Dendritic cell treated with granulocyte-macrophage colony-stimulating factor and Interleukin-4, amounts not matched to agents 40 ng/mL and 50 ng/mL, for 4 days (primary cell): ENCODE measurements around the gene FBXL13.
"Not testable (repeated sequence)": the region's sequence is repeated elsewhere in the genome, so short reads cannot be mapped to it uniquely, and the experiment has no call there.

Experiments used
- H3K27ac Mint-ChIP-seq: one replicate; pipeline ENCODE4 v1.8.0; 2022; ENCODE audit warnings: mild to moderate bottlenecking, mixed read lengths
- H3K27me3 Mint-ChIP-seq: one replicate; pipeline ENCODE4 v1.8.0; 2022; ENCODE audit warnings: mild to moderate bottlenecking, mixed read lengths
- H3K36me3 Mint-ChIP-seq: one replicate; pipeline ENCODE4 v1.8.0; 2022; ENCODE audit warnings: low read depth, mixed read lengths
- H3K4me1 Mint-ChIP-seq: one replicate; pipeline ENCODE4 v1.8.0; 2022; ENCODE audit warnings: low read depth, mixed read lengths
- H3K4me3 Mint-ChIP-seq: one replicate; pipeline ENCODE4 v1.8.0; 2022; ENCODE audit warnings: mild to moderate bottlenecking, moderate library complexity, mixed read lengths
- H3K9me3 Mint-ChIP-seq: one replicate; pipeline ENCODE4 v1.8.0; 2022; ENCODE audit warnings: mixed read lengths
- intact Hi-C: fragments of 100-400 bp; cut with micrococcal nuclease; formaldehyde crosslinking; loops from one replicate; pipeline ENCODE4 v1.15.0; 2022

FBXL13 gene

DNA sequence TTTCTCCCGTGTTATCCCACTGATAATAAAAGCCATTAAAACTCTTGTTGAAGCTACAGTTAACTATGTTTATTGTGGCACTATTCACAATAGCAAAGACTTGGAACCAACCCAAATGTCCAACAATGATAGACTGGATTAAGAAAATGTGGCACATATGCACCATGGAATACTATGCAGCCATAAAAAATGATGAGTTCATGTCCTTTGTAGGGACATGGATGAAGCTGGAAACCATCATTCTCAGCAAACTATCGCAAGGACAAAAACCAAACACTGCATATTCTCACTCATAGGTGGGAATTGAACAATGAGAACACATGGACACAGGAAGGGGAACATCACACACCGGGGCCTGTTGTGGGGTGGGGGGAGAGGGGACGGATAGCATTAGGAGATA, 97.0 kb downstream of the FBXL13 start:
- H3K9me3 Mint-ChIP-seq, H3K36me3 Mint-ChIP-seq, H3K27ac Mint-ChIP-seq, H3K27me3 Mint-ChIP-seq, H3K4me1 Mint-ChIP-seq, intact Hi-C loops, H3K4me3 Mint-ChIP-seq: not testable (repeated sequence)

DNA sequence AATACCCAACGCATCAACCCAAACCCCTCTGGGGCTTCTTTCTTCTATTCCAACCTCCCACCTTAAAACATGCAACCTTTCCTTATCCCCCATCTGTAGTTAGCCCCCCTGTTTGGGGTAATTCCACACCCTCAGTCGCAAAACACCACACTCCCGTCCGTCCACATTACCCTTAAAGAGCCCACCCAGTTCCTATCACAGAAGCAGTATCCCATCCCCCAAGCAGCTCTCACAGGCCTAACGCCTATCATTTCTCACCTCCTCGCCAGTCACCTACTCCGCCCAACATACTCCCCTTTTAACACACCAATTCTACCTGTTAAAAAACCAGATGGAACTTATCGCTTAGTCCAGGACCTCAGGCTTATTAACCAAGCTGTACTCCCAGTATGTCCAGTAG, 98.1 kb downstream of the FBXL13 start:
- Mint-ChIP-seq H3K9me3 (no peaks in the 10 kb centered on the region), H3K27me3 (no peaks in the 10 kb centered on the region), H3K4me3 (no peak overlapping the region), H3K36me3 (no peaks in the 10 kb centered on the region), H3K27ac (no peak overlapping the region), H3K4me1 (no peaks in the 10 kb centered on the region)
- intact Hi-C loops = no loop called here

DNA sequence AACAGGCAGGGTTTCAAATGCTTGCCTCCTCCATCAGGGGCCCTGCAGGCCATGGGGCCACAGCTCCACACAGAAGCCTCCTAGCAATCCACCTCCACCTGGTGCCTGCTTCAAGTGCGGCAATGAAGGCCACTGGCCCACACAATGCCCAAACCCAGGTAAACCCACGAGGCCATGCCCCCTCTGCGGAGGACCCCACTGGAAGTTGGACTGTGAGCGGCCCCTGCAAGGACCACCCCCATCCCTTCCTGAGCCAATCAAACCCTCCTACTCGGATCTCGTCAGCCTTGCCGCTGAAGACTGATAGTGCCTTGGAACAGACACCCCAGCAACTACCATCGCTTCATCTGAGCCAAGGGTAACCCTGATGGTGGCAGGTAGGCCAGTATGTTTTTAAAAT, 98.7 kb downstream of the FBXL13 start:
- no peaks in the 10 kb centered on the region for H3K4me1 Mint-ChIP-seq
- H3K27me3 Mint-ChIP-seq = no peaks in the 10 kb centered on the region
- H3K4me3 Mint-ChIP-seq = no peak overlapping the region
- no peak overlapping the region for H3K27ac Mint-ChIP-seq
- intact Hi-C loops = no loop called here
- no peaks in the 10 kb centered on the region for H3K36me3 Mint-ChIP-seq
- H3K9me3 Mint-ChIP-seq = no peaks in the 10 kb centered on the region

DNA sequence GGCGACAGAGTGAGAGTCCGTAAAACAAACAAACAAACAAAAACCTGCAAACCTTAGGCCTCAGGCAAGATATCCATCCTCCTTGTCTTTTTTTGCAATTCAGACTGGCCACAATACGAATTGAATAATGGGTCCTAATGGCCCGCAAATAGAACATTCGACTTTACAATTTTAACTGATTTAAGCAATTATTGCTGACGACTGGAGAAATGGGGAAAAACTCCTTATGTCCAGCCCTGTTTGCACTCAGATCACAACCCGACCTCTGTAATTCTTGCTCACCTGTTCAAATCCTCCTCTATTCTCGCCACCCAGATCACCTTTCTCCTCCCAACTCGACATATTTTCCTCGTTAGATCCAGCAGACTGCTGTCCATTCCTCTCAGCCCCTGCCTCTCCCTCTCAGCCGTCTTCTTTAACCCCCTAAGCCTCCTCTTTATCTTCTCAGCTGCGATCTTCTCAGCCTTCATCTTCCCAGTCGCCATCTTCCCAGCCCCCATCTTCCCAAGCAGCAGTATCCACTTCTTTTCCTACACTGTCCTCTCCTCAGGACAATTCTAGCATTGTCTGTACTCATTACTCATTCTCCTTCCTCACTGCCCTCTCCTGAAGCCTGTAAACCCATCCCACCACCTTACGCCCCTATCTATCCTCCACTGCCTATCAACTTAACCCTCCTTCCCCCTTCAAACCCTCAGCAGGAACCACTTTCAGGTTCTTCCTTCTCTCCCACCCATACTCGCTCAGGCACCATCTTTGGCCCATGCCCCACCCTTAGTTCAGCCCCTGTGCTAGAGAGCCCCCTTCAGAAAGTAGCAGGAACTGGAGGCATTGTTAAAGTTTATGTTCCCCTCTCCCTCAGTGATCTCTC, 100.0 kb downstream of the FBXL13 start:
- intact Hi-C loops = no loop called here
- H3K4me1 Mint-ChIP-seq = no peaks in the 10 kb centered on the region
- H3K9me3 Mint-ChIP-seq = no peaks in the 10 kb centered on the region
- H3K4me3 Mint-ChIP-seq = no peak overlapping the region
- H3K27ac Mint-ChIP-seq = no peak overlapping the region
- no peaks in the 10 kb centered on the region for H3K36me3 Mint-ChIP-seq
- H3K27me3 Mint-ChIP-seq = no peaks in the 10 kb centered on the region

DNA sequence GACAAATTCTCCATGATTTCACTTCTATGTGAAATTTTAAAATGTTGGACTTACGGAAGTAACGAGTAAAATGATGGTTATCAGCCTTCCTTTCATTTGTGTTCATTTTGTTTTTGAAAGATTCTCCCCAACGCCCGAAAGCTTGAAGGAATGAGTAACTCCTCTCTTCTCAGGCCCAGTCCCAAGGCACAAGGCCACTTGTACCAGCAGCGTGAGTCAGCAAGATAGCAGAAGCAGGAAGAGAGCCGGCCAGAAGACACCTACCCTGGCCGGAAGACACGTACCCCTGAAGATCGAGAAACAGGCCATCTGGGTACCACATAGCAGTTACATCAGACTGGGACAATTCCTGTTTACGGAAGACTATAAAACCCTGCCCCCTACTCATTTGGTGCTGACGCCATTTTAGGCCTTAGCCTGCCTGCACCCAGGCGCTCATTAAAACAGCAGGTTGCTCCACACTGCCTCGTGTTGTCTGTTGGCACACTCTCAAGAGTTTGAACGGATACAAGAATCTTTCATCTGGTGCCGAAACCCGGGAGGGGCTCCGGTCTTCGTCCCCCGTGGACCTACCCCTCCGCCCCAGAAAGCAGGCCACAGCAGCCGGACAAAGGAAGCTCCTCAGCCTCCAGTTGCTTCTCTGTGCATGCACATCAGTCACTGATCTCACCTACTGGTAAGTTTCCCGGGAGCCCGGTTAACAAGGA, 101.3 kb downstream of the FBXL13 start:
- H3K4me1 Mint-ChIP-seq = no peaks in the 10 kb centered on the region
- intact Hi-C loops = no loop called here
- no peak overlapping the region for H3K4me3 Mint-ChIP-seq
- H3K27me3 Mint-ChIP-seq = no peaks in the 10 kb centered on the region
- no peaks in the 10 kb centered on the region for H3K36me3 Mint-ChIP-seq
- H3K27ac Mint-ChIP-seq = peak overlapping the region; percentile 24
- no peaks in the 10 kb centered on the region for H3K9me3 Mint-ChIP-seq

DNA sequence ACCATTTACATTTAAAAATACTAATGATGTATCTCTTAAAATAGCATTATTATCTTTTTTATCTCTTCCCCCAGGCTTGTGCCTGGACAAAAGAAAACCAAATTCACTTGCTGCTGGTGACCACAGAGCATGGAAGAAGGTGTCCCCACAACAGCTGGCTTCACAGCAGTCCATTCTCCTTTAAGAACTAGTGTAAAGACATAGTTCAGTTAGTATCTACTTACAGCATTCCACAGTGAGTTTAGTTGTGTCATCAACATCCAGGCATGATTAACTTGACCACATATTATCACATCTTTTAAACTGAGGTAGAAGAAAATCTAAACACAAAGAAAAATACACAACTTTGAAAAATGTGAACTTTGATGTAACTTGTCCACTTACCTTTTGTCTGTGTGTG, 106.8 kb downstream of the FBXL13 start:
- no peaks in the 10 kb centered on the region for H3K27me3 Mint-ChIP-seq
- H3K9me3 Mint-ChIP-seq = no peaks in the 10 kb centered on the region
- intact Hi-C loops = no loop called here
- no peak overlapping the region for H3K4me3 Mint-ChIP-seq
- H3K36me3 Mint-ChIP-seq = no peaks in the 10 kb centered on the region
- no peak overlapping the region for H3K27ac Mint-ChIP-seq
- H3K4me1 Mint-ChIP-seq = peaks cover 7% of the 10 kb centered on the region

DNA sequence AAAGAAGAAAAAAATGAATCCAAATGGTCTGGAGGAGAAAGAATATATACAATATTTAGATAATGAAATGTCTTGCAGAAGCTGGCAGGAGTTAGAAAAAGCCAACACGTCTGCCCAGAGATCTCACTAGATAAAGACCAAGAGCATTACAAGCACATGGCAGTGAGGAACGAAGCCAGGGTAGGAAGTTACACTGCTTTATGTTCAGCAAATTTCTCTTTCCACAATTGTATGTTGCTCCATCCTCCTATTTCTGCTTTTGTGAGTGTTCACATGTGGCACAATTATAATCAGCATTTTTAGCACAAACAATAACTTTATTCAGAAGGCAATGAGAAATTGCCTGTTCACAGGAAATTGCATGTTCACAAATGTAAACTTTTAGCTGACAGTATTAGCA, 108.1 kb downstream of the FBXL13 start:
- Mint-ChIP-seq H3K9me3 (no peaks in the 10 kb centered on the region), H3K27ac (no peak overlapping the region), H3K27me3 (no peaks in the 10 kb centered on the region), H3K4me1 (peaks cover 7% of the 10 kb centered on the region), H3K4me3 (no peak overlapping the region), H3K36me3 (no peaks in the 10 kb centered on the region)
- intact Hi-C loops = no loop called here

DNA sequence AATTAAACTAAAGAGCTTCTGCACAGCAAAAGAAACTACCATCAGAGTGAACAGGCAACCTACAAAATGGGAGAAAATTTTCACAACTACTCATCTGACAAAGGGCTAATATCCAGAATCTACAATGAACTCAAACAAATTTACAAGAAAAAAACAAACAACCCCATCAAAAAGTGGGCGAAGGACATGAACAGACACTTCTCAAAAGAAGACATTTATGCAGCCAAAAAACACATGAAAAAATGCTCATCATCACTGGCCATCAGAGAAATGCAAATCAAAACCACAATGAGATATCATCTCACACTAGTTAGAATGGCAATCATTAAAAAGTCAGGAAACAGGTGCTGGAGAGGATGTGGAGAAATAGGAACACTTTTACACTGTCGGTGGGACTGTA, 112.6 kb downstream of the FBXL13 start:
- H3K36me3 Mint-ChIP-seq, intact Hi-C loops, H3K27ac Mint-ChIP-seq, H3K4me3 Mint-ChIP-seq, H3K27me3 Mint-ChIP-seq, H3K4me1 Mint-ChIP-seq, H3K9me3 Mint-ChIP-seq: not testable (repeated sequence)

DNA sequence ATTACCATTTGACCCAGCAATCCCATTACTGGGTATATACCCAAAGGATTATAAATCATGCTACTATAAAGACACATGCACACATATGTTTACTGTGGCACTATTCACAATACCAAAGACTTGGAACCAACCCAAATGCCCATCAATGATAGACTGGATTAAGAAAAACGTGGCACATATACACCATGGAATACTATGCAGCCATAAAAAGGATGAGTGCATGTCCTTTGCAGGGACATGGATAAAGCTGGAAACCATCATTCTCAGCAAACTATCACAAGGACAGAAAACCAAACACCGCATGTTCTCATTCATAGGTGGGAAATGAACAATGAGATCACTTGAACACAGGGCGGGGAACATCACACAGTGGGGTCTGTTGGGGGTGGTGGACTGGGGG, 116.6 kb downstream of the FBXL13 start:
- Mint-ChIP-seq H3K36me3 (peaks cover 15% of the 10 kb centered on the region), H3K9me3 (peaks cover 29% of the 10 kb centered on the region), H3K4me1 (peaks cover 21% of the 10 kb centered on the region)
- H3K27ac Mint-ChIP-seq, intact Hi-C loops, H3K4me3 Mint-ChIP-seq, H3K27me3 Mint-ChIP-seq: not testable (repeated sequence)

DNA sequence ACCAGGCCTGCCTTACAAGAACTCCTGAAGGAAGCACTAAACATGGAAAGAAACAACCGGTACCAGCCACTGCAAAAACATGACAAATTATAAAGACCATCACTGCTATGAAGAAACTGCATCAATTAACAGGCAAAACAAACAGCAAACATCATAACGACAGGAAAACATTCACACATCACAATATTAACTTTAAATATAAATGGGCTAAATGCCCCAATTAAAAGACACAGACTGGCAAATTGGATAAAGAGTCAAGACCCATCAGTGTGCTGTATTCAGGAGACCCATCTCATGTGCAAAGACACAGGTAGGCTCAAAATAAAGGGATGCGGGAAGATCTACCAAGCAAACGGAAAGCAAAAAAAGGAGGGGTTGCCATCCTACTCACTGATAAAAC, 120.2 kb downstream of the FBXL13 start:
- H3K36me3 Mint-ChIP-seq = peaks cover 15% of the 10 kb centered on the region
- H3K27ac Mint-ChIP-seq, H3K27me3 Mint-ChIP-seq, H3K4me3 Mint-ChIP-seq, intact Hi-C loops: not testable (repeated sequence)
- peaks cover 35% of the 10 kb centered on the region for H3K9me3 Mint-ChIP-seq
- H3K4me1 Mint-ChIP-seq = peaks cover 32% of the 10 kb centered on the region

DNA sequence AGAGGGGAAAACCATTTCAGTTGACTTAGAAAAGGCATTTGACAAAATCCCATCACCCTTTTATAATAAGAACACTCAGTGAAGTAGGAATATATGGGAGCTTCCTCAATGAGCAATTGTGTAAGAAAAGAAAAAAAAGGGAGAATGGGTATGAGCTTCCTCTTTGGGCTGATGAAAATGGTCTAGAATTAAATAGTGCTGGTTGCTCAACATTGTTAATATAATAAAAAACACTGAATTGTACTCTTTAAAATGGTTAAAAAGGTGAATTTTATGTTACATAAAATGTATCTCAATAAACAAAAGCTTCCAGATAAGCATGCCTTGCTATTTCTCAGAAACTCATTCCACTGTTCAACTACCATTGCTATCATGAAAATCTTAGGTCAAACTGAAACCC, 121.2 kb downstream of the FBXL13 start:
- Mint-ChIP-seq H3K27me3 (no peaks in the 10 kb centered on the region), H3K9me3 (peaks cover 35% of the 10 kb centered on the region), H3K4me1 (peaks cover 32% of the 10 kb centered on the region), H3K27ac (peak overlapping the region; percentile 12), H3K36me3 (peaks cover 15% of the 10 kb centered on the region), H3K4me3 (no peak overlapping the region)
- intact Hi-C loops = no loop called here

DNA sequence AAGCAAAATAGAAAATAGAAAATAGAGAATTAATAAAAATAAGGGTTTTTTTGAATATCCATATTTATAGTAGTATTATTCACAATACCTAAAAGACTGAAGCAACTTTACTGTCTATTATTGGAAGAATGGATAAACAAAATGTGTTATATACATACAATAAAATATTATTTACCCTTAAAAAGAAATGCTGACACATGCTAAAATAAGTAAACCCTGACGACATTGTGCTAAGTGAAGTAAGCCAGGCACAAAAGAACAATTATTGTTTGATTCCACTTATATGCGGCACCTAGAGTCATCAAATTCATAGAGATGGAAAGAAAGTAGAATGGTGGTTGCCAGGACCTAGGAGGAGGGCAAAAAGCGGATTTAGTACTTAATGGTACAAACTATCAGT, 122.8 kb downstream of the FBXL13 start:
- intact Hi-C loops = no loop called here

DNA sequence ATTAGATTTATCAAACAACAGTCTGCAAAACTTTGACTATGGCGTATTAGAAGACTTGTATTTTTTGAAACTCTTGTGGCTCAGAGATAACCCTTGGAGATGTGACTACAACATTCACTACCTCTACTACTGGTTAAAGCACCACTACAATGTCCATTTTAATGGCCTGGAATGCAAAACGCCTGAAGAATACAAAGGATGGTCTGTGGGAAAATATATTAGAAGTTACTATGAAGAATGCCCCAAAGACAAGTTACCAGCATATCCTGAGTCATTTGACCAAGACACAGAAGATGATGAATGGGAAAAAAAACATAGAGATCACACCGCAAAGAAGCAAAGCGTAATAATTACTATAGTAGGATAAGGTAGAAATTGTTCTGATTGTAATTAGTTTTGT, 130.4 kb downstream of the FBXL13 start:
- H3K4me3 Mint-ChIP-seq = no peak overlapping the region
- H3K36me3 Mint-ChIP-seq = no peaks in the 10 kb centered on the region
- H3K27me3 Mint-ChIP-seq = no peaks in the 10 kb centered on the region
- no peaks in the 10 kb centered on the region for H3K4me1 Mint-ChIP-seq
- intact Hi-C loops = no loop called here
- H3K27ac Mint-ChIP-seq = no peak overlapping the region
- no peaks in the 10 kb centered on the region for H3K9me3 Mint-ChIP-seq

More for the DNA sequence above, 122.8 kb downstream of the FBXL13 start:
- H3K9me3 Mint-ChIP-seq = peaks cover 34% of the 10 kb centered on the region
- H3K36me3 Mint-ChIP-seq = peaks cover 15% of the 10 kb centered on the region
- H3K4me3 Mint-ChIP-seq = no peak overlapping the region
- peaks cover 32% of the 10 kb centered on the region for H3K4me1 Mint-ChIP-seq
- no peak overlapping the region for H3K27ac Mint-ChIP-seq
- H3K27me3 Mint-ChIP-seq = no peaks in the 10 kb centered on the region

DNA sequence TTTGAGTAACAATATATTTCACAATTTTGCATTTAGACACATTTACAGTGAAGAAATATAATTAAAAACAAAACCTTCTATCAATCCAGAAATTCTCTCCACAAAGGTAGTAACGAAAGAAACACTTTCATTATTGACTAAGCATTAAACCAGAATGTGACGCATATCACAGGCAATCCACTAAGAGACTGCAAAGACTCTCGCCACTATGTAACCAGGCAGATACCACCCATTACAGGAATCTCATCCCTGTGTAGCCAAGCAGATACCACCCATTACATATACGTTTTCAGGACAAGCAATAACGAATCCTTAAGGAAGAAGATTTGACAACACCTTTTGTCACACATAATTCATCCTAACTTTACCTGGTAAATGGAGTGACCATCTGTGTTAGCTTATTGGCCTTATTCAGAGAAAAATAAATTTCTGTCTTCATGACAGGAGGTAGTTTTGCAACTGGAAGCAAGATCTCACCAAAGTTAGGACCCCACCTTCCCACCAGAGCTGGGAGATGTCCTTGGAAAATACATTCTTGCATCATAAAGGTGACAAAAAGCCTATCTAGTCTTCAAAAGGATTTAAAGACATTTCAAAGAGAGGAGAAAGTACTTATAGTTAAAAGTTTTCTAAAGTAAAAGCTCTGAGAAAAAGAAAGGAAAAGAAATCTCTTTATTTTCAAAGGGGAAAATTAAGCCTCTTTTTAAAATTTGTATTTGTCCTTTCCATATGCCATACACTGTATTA, 131.0 kb downstream of the FBXL13 start:
- H3K27me3 Mint-ChIP-seq = no peaks in the 10 kb centered on the region
- H3K4me1 Mint-ChIP-seq = no peaks in the 10 kb centered on the region
- no peaks in the 10 kb centered on the region for H3K9me3 Mint-ChIP-seq
- H3K27ac Mint-ChIP-seq = no peak overlapping the region
- no peak overlapping the region for H3K4me3 Mint-ChIP-seq
- no peaks in the 10 kb centered on the region for H3K36me3 Mint-ChIP-seq
- intact Hi-C loops = no loop called here
